Stimulated activated CD4-positive, alpha-beta T cell treated with anti-CD3 and anti-CD28 coated beads, TNF-alpha, amount 100 ng/mL, for 48 hours (primary cell): ENCODE results near the gene CDKAL1.
"Not testable (repeated sequence)": the region's sequence is repeated elsewhere in the genome, so short reads cannot be mapped to it uniquely, and the experiment has no call there.

ENCODE experiments used
- DNase-seq, 3 donors: peaks; one replicate each; pipeline ENCODE4 v3.0.0-alpha.2; 2020; ENCODE audit warnings: low read depth in 3 of 3

CDKAL1 gene

DNA sequence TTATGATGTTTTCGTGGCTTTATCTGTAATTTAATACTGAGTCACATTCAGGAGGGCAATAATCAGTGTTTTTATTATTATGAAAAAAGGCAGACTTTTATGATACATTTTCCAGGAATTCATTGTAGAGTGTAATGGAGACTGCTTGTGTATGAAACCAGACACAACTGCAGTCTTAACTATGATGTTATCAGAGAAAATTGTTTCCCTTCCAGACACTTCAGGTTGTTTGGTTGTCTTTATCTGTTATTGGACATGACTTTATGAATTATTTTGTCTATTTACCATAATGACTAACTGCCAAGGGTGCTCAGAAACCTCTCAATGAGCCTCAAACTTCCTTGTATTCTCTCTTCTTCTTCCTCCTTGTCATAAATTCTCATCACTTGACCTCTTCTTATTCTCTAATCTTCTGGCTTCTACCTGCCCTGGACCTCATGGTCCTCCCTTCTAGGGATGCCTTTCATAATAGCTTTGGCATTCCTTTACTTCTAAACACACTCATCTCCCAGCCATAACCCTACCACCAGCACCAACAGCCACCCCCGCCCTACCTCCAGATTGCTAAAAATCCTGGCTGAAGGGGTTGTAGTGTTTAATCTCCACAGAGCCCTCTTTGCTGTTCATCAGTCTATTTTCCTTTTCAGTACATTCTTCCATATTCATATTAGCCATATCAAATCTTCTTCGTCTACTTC, 492.5 kb downstream of the CDKAL1 start:
- DNase-seq = no peak

DNA sequence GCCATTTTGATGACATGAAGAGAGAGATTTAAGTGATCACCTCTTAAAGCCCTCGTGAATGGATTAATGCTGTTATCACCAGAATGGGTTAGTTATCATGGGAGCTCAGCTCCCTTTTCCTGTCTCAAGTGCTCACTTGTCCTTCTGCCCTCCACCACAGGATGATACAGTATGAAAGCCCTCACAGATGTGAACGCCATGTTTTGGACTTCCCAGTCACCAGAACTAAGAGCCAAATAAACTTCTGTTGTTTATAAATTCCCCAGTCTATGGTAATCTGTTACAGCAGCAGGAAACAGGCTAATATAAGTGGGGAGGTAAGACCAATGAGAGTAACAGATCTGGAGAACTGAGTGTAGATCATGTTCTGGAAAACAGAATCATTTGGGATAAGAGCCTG, 493.2 kb downstream of the CDKAL1 start:
- DNase-seq = no peak

DNA sequence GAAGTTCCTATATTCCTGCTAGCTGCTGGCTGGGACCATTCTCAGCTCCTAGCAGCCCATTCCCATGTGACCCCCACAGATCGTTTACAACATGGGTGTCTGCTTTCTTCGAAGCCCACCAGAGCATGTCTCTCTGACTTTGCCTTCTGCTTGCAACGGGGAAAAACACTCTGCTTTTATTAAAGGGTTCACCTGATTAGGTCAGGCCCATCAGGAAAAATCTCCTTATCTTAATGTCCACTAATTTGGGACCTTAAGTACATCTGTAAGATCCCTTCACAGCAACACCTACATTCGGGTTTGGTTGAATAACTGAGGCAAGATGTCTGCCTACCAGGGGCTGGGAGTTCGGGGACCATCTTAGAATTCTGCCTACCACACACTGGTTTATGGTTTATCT, 496.9 kb downstream of the CDKAL1 start:
- no peak for DNase-seq

DNA sequence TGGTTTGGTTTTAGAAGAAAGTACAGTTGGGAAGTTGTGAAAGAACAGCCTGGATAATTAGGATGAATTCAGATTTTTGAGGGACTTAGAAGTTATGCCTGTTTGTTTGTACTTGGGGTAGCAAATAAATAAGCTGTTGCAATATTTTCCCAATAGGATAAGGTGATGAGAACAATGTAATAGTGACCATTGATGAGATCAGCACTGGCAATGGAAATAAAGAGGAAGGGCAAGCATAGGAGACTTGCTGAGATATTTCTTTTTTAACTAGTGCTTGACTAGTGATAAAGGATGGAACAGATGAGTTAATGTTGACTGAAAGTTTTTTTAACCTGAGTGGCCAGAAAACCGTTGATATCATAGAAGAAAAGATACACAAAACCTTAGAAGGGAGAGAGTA, 498.8 kb downstream of the CDKAL1 start:
- DNase-seq = no peak

DNA sequence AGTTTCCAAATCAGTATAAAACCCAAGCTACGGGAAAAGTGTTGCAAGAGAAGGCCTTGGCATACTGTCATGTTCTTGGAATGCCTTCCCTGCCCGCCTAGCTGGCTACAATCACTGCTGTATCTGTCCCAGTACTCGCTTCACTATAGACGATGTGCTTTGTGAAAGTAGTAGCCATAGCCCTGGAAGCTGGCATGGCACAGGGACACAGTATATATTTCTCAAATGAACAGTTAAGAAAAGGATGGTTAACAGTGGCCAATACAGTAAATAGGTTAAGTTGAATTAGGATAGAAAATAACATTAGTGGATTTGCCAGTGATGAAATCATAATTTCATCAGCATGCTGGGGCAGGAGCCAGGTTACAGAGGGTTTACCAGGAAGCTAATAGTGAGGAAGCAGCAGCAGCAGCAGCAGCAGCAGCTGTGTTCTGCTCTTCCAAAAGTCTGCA, 499.3 kb downstream of the CDKAL1 start:
- no peak for DNase-seq

DNA sequence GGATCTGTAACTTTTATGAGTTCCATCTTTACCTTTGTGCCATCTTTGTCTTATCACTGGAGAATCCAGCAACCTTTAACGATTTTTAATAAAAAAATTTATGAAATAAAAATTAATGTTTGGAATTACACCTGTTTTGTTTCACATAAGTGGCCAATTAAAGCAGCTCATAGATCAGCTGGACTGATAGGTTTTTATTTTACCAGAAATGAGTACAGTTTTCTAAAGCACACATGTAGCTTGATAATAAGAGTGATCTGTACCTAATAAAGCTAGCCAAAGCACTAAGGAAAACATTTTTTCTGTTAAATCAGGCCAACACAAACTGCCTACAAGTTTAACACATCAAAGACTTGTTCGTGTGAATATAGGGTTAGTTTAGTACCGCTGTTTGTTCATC, 500.1 kb downstream of the CDKAL1 start:
- DNase-seq = no peak

DNA sequence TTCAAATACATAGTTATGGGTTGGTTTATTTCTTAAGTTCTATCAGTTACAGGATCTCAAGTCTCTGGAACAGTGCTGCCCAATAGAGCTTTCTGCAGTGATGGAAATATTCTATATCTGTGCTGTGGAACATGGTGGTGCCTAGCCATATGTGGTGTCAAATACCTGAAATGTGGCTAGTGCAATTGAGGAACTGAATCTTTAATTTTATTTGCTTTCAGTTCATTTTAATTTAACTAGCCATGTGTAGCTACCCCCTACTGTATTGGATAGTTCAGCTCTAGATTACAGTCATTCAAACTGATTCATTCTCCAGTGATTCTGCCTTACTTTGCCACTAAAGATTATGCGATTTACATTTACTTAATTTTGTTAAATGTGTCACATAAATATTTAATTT, 503.2 kb downstream of the CDKAL1 start:
- DNase-seq = no peak

DNA sequence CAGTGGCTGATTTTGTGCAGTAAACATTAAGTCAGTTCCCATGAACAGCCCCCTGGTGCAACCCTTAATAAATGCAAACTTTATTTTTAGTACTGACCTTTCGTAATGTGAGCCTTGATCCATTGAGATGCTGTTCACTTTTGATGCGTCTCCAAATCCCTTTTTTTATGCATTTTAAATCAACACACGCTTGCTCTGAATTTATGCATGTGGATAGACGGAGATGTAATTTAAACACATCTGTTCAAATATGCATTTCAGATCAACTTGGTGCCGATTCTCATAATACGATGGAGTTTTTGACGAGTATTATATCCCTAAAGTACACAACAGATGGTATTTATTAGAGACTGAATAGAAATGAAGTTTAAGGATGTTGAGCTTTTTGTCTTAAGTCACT, 505.7 kb downstream of the CDKAL1 start:
- no peak for DNase-seq

DNA sequence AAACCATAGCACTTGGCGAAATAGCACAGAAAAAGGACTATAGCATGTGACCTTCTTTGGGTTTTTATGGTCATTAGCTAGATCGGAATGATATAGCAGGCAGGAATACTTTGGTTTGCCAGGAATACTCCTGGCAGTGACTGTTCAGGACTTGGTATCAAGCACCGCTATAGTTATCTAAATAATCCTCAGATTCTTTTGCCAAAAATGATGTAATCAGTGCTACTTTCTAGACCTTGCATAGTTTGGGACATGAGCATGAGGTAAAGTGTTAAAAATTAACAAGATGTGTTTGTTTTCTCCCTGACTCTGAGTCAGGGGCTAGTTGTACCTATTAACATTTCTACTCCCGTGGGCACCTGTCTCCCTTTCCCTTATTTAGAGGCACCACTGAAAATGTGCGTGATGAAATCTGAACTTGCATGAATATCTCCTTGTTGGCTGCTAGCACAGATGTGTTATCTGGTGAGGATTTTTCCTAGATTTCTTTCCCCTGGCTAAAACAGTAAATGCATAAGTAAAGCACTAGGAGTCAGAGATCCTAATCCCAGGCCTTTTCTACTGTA, 511.0 kb downstream of the CDKAL1 start:
- DNase-seq = no peak

DNA sequence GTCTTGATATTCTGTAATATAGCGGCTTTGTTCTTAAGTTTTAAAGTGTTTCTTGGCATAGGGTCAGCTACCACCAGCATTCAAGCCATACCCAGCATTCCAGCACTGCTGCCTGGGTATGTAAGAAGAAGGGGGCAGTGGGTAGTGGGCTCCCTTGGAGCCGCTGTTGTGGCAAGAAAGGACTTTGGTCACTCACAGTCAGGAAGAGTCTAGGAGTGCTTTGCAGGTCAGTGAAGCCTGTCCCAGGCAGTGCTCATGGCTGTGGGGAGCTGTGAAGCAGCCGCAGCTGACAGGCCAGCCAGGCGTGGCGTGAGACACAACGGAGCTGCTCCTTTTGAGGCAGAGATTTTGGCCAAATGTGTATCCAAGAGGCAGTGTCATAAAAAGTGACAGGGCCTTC, 512.0 kb downstream of the CDKAL1 start:
- no peak for DNase-seq

DNA sequence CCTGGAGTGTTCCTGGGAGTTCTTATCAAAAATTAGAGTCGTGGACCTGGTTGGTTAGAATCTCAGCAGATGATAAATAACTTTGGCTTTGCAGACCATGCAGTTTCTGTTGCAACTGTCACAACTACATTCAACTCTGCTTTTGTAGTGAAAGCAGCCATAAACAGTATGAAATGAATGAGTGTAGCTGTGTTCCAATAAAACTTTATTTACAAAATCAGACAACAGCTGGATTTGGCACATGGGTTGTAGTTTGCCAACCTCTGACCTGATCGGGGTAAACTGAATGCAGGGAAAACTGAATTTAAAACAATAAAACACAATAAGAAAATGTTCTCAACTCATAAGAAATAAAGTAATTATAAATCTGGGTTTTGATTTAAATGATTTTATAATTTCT, 513.8 kb downstream of the CDKAL1 start:
- no peak for DNase-seq

DNA sequence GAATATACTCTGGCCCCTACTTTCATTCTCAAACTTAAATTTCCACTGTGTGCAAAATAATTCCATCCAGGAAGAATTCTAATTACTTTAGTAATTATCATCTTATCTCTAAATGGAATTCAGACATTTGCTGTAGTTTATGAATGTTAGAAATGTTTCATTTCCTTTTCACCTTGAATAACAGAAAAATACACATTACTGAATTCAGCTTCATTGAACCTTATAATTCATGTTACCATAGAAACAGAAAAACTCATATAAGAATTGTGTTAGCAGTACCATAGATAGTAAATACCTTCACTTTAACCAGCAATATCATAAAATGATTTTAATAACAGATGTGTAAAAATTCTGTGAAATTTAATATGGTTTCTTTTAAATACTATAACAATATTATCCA, 514.9 kb downstream of the CDKAL1 start:
- DNase-seq = no peak

DNA sequence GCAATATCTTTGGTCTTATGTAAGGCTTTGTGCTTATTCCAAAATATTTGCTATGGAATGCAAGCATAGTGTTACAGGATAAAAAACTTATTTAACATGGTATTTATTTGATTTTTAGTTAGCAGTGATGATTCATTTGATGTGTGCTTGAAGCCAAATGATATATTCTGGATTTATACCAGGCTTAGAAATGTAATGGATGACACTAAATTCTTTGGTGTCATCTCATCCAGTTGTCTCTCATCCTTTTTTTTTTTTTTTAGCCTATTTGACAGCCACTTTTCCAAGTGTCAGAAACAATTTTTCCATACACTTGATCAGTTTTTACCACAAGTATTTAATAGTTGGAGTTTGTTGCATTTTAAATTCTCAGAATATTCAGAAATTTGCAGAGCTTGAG, 515.3 kb downstream of the CDKAL1 start:
- DNase-seq = no peak

DNA sequence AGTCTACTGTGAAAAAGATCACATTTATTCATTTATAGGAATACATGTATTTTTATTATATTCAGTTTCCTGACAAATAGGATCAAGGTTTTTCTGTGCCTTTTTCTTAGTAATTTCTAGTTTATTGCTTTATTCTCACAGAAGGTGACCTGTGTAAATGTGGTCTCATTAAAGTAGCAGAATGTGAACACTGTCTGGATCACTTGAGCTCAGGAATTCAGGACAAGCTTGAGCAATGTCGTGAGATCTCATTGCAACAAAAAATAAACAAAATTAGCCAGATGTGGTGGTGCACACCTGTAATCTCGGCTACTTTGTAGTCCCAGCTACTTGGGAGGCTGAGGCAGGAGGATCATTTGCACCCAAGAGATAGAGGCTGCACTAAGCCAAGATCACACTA, 516.7 kb downstream of the CDKAL1 start:
- DNase-seq = no peak

DNA sequence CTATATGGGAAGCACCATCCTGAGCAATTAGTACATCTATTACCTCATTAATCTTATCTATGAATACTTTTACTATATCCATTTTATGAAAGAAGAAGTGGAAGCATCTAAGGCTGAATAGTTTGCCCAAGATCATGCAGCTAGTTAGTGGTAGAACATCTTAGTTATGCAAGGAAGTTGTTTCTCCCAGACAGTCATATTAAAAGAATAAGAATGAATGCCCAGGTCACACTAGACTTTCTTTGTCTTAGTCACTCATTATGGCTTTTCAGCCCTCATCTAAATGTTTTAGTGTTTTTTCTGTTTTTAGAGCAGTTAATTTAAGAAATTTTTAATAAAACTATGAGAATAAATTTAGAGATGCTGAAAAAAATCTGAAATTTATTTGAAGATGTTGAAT, 517.5 kb downstream of the CDKAL1 start:
- no peak for DNase-seq

DNA sequence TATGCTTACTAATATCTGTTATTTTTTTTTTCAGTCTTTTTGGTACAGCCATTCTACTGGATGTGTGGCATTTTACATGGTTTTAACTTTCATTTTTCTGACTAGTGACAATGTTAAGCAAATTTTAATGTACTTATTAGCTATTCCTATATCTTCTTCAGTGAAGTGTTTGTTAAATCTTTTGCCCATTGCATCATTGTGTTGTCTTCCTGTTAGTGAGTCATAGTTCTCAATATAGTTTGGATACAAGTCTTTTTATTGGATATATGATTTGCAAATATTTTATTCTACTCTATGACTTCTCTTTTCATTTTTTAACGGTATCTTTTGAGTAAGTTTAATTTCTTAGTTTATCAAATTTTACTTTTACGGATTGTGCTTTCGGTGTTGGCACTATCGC, 519.4 kb downstream of the CDKAL1 start:
- DNase-seq = no peak

DNA sequence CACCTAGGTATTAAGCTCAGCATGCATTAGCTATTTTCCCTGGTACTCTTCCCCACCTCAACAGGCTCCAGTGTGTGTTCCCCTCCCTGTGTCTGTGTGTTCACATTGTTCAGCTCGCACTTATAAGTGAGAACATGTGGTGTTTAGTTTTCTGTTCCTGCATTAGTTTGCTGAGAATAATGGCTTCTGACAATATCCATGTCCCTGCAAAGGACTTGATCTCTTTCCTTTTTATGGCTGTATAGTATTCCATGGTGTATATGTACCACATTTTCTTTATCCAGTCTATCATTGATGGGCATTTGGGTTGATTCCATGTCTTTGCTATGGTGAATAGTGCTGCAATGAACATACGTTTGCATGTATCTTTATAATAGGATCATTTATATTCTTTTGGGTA, 521.2 kb downstream of the CDKAL1 start:
- DNase-seq = not testable (repeated sequence)

DNA sequence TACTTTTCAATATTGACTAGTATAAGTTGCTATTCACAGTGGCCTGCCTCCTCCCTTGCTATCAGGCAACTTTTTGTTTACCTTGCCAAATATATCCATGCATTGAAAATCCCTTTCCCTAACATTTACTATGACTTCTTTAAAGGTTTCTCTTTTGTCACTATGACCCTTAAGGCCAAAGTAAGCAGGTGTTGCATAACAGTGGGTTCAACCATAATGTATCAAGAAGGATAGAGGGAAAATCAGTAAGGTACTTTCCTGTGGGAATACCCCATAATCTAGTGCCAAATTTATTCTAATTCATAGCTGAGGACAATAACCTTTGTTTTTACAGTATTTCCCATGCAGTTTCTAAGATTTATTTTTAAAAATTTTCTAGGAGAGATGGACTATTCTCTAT, 527.6 kb downstream of the CDKAL1 start:
- DNase-seq = no peak

DNA sequence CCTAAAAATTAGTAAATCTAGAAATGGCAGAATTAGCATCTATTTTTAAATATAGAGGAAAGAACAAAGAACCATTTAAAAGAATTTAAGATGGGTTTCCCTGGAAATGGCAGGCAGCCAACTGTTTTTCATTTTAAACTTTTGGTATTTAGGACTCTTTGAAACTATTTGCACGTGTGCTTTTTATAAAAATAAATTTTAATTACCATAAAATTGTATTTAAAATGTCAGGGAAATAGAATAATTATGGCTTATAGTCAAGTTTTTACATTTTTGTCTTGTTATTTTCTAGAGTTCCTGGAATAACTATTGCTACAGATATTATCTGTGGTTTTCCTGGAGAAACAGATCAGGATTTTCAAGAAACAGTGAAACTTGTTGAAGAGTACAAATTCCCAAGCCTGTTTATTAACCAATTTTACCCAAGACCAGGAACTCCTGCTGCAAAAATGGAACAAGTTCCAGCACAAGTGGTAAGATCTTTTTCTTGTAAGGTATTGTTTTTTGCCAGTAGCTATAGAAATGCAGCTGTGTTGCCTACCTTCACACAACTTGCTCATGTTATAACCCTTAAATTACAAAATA, 530.6 kb downstream of the CDKAL1 start:
- no peak for DNase-seq

DNA sequence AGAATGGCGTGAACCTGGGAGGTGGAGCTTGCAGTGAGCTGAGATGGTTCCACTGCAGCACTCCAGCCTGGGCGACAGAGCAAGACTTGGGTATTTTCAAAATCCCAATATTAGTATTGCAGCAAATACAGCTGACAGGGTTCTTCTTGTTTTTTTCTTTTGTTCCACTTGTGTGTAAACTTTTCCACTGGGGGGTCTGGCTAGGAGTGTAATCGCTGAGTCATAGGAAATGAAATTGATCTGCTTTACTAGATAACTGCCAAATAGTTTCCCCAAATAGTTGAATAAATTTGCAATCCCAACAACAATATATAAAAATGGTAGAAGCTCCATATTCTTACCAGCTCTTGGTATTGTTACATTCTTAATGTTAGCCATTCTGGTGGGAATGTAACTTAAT, 533.3 kb downstream of the CDKAL1 start:
- DNase-seq = no peak

DNA sequence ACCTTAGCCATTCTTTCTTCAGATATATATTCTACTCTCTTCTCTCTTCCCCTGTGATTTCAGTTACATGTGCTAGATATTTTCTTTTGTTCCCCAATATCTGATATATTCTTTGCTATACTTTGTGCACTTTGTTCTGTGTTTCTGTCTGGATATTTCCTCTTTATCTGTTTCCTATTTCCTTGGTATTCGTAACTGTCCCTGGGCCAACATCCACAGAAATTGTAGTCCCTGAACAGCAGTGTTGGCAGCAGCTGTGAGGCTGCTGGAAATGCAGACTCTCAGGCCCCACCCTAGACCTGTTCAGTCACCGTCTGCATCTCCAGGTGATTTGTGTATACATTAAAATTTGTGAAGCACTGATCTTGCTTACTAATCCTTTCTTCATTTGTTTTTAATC, 536.4 kb downstream of the CDKAL1 start:
- DNase-seq = no peak

DNA sequence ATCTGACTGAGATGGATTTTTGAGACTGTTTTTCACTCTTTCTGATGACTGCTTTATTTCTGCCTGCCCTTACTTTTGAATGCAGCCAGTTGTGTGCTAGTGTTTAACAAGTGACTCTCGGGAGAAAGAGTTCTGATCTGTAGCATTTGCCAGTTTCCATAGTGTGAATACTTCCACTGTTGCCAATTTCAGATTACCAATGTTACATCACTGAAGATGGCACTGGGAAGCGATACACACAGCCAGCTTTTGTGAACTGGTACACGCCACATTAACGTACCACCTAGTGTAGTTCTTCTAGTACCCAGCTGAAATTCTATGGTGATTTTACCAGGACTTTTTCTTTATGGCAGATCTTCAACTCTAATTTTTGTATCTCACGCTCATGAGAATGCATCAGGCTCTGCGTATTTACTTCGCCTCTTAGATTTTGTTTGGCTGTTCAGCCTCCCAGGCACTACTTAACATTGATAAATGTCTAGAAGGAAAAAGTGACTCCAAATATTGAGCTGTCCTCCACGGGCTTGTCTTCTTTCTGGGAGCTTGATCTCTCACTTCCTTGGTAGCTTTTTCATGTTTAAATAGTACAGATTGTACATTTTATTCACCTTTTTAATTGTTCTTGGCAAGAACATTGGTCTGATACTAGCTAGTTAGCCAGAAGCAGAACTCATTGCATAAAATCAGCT, 537.7 kb downstream of the CDKAL1 start:
- no peak for DNase-seq

DNA sequence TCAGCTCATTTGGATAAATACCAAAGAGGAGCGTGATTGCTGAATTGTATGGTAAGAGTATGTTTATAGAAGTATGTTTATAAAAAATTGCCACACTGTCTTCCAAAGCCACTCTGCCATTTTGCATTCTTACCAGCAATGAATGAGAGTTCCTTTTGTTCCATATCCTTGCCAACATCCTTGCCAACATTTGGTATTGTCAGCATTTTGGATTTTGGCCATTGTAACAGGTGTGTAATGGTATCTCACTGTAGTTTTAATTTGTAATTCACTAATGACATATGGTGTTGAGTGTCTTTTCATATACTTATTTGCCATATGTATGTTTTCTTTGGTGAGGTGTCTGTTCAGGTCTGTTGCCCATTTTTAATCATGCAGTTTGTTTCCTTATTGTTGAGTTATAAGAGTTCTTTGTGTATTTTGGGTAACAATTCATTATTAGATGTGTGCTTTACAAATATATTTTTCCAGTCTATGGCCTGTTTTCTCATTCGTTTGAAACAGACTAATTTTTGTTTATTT, 539.1 kb downstream of the CDKAL1 start:
- no peak for DNase-seq
